ENCODE results near the gene NFIB.

NFIB gene

GRCh38 chr9:14153310-14153720, 160.6 kb downstream of the NFIB start:
- DNase-seq (ENCODE audit: low read depth) = no peak

GRCh38 chr9:14151451-14151850, 162.5 kb downstream of the NFIB start:
- DNase-seq (ENCODE audit: low read depth) = no peak

GRCh38 chr9:14148501-14149103, 165.3 kb downstream of the NFIB start:
- DNase-seq (ENCODE audit: low read depth) = no peak

- no peak for DNase-seq (ENCODE audit: low read depth)
Measured at GRCh38 chr9:14147738-14148137, 166.2 kb downstream of the NFIB start.

GRCh38 chr9:14146201-14146874, 167.6 kb downstream of the NFIB start:
- no peak for DNase-seq (ENCODE audit: low read depth)

GRCh38 chr9:14144215-14144614, 169.7 kb downstream of the NFIB start:
- no peak for DNase-seq (ENCODE audit: low read depth)

- no peak for DNase-seq (ENCODE audit: low read depth)
Measured at GRCh38 chr9:14141699-14142098, 172.2 kb downstream of the NFIB start.

- no peak for DNase-seq (ENCODE audit: low read depth)
Measured at GRCh38 chr9:14140096-14140697, 173.7 kb downstream of the NFIB start.

- DNase-seq (ENCODE audit: low read depth) = no peak
Measured at GRCh38 chr9:14139287-14139686, 174.7 kb downstream of the NFIB start.

GRCh38 chr9:14136646-14137370, 177.1 kb downstream of the NFIB start:
- DNase-seq (ENCODE audit: low read depth) = no peak

- no peak for DNase-seq (ENCODE audit: low read depth)
Measured at GRCh38 chr9:14136047-14136635, 177.8 kb downstream of the NFIB start.

- no peak for DNase-seq (ENCODE audit: low read depth)
Measured at GRCh38 chr9:14135421-14135820, 178.5 kb downstream of the NFIB start.

GRCh38 chr9:14133394-14133793, 180.5 kb downstream of the NFIB start:
- DNase-seq (ENCODE audit: low read depth) = no peak

GRCh38 chr9:14132775-14133174, 181.2 kb downstream of the NFIB start:
- no peak for DNase-seq (ENCODE audit: low read depth)

- DNase-seq (ENCODE audit: low read depth) = no peak
Measured at GRCh38 chr9:14131356-14132088, 182.4 kb downstream of the NFIB start.

GRCh38 chr9:14127656-14128055, 186.3 kb downstream of the NFIB start:
- DNase-seq (ENCODE audit: low read depth) = no peak

- no peak for DNase-seq (ENCODE audit: low read depth)
Measured at GRCh38 chr9:14119694-14120514, 194.0 kb downstream of the NFIB start.

- DNase-seq (ENCODE audit: low read depth) = no peak
Measured at GRCh38 chr9:14112226-14112625, 201.7 kb downstream of the NFIB start.

- no peak for DNase-seq (ENCODE audit: low read depth)
Measured at GRCh38 chr9:14111696-14112095, 202.2 kb downstream of the NFIB start.

GRCh38 chr9:14107977-14108376, 206.0 kb downstream of the NFIB start:
- no peak for DNase-seq (ENCODE audit: low read depth)

GRCh38 chr9:14107495-14107894, 206.4 kb downstream of the NFIB start:
- DNase-seq (ENCODE audit: low read depth) = no peak
